MM.1S (cell line): Measurements from ENCODE around the gene PIAS2.
"Not testable (repeated sequence)": the region's sequence is repeated elsewhere in the genome, so short reads cannot be mapped to it uniquely, and the experiment has no call there.

Experiments used
- EZH2 ChIP-seq: fragments of 300-600 bp; sonication (generic); optimal IDR thresholded peaks from 2 replicates; pipeline ENCODE3; 2017; ENCODE audit warnings: low read depth, mild to moderate bottlenecking, antibody characterized with exemption, low read length, mixed read lengths
- EZH2phosphoT487 ChIP-seq: fragments of 300-600 bp; sonication (generic); IDR thresholded peaks from 2 replicates; pipeline ENCODE4 v1.6.1; 2018; ENCODE audit warnings: antibody characterized with exemption, low read length
- TF ChIP-seq, protein P1 (sequence below): fragments of 300-600 bp; sonication (generic); IDR thresholded peaks from 2 replicates; pipeline ENCODE4 v1.5.1; 2016; ENCODE audit warnings: antibody characterized with exemption, low read length, mixed read lengths

DNA sequence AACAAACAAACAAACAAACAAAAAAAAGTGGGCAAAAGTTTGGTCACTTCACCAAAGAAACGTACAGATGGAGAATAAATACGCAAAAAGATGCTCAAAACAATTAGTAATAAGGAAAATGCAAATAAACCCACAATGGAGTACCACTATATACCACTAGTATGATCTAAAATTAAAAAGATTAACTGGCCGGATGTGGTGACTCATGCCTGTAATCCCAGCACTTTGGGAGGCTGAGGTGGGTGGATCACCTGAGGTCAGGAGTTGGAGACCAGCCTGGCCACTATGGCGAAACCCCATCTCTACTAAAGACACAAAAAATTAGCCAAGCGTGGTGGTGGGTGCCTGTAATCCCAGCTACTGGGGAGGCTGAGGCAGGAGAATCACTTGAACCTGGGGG lies 84.9 kb downstream of the PIAS2 start:
- TF ChIP-seq, protein P1, sequence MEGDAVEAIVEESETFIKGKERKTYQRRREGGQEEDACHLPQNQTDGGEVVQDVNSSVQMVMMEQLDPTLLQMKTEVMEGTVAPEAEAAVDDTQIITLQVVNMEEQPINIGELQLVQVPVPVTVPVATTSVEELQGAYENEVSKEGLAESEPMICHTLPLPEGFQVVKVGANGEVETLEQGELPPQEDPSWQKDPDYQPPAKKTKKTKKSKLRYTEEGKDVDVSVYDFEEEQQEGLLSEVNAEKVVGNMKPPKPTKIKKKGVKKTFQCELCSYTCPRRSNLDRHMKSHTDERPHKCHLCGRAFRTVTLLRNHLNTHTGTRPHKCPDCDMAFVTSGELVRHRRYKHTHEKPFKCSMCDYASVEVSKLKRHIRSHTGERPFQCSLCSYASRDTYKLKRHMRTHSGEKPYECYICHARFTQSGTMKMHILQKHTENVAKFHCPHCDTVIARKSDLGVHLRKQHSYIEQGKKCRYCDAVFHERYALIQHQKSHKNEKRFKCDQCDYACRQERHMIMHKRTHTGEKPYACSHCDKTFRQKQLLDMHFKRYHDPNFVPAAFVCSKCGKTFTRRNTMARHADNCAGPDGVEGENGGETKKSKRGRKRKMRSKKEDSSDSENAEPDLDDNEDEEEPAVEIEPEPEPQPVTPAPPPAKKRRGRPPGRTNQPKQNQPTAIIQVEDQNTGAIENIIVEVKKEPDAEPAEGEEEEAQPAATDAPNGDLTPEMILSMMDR = not testable (repeated sequence)
- TF ChIP-seq EZH2, EZH2phosphoT487: not testable (repeated sequence)
